Measurements from ENCODE around the gene ALPP.
"Not testable (repeated sequence)": the region's sequence is repeated elsewhere in the genome, so short reads cannot be mapped to it uniquely, and the experiment has no call there.

The ALPP gene

DNA sequence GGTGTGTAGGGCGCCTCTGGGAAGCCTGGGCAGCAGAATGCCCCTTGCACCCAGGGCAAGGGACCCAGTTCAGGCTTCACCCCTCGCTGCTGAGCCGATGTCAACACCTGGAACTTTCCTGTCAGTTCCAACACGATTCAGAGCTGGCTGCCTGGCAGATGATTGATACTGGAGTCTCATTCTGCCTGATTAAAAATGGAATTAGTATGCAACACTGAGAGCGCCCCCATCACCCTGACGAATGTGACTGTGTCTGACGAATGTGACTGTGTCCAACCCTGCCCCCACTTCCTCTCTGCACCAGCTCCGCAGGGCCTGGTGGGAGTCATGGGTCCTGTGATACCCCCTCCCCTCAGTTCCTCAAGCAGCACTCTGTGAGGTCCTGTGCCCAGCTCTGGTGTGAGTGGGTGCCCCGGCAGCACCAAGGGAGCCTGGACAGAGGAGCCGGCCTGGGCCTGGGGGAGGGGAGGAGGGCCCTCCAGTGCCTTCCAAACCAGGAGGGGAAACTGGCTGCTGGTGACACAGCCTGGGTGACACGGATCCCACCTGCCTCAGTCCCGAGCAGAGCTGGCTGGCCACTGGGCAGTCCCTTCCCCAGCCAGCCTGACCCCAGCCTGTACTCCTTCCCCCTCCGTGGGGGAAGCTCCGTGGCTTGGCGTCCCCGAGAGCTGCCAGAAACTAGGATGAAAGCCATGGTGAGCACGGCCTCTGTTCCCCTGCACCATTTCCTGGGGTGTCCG is 41.4 kb upstream of the ALPP start:
- H3K27ac ChIP-seq: no peak overlapping the region
- no peak overlapping the region for H3K4me3 ChIP-seq (ENCODE audit: low read depth in 1 of 2, low read length in 1 of 2)
- H3K9me3 ChIP-seq: no peaks in the 10 kb centered on the region
- TF ChIP-seq, protein P1, sequence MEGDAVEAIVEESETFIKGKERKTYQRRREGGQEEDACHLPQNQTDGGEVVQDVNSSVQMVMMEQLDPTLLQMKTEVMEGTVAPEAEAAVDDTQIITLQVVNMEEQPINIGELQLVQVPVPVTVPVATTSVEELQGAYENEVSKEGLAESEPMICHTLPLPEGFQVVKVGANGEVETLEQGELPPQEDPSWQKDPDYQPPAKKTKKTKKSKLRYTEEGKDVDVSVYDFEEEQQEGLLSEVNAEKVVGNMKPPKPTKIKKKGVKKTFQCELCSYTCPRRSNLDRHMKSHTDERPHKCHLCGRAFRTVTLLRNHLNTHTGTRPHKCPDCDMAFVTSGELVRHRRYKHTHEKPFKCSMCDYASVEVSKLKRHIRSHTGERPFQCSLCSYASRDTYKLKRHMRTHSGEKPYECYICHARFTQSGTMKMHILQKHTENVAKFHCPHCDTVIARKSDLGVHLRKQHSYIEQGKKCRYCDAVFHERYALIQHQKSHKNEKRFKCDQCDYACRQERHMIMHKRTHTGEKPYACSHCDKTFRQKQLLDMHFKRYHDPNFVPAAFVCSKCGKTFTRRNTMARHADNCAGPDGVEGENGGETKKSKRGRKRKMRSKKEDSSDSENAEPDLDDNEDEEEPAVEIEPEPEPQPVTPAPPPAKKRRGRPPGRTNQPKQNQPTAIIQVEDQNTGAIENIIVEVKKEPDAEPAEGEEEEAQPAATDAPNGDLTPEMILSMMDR (IDR thresholded peaks at IDR 0.05): no peak
- no peaks in the 10 kb centered on the region for H3K4me1 ChIP-seq (ENCODE audit: control insufficient read depth in 1 of 2, insufficient read depth in 1 of 2, low read depth in 1 of 2, low read length in 1 of 2)
- peaks cover 6% of the 10 kb centered on the region for H3K27me3 ChIP-seq
- H3K36me3 ChIP-seq: no peaks in the 10 kb centered on the region

DNA sequence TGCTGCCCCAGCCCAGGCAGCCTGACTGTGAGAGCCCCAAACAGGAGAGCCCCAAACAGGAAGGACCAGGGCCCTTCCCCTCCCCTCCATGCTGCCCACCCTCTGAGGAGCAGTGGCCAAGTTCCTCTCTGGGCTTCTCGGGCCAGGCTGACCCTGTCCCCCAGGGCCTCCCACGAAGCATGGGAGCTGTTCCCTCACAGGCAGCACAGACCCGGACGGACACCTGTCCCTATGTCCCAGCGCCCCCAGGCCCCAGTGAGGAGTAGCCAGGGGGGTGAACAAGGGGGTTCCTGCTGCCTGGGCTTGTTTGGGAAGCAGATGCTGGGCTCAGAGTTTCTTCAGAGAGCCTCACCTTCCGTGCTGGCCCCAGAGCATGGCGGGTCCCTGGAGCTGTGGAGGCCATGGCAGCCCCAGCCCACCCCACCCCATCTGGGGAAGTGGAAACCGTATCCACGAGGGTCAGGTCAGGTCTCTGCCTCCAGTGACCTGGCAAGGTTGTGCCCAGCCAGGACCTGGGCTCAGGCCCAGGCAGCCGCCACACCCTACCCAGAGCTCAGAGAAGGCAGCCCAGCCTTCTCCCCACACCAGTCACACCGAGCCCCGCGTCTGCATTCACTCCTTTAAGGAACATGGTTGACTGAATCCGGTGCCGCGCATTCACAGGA is 40.3 kb upstream of the ALPP start:
- H3K4me1 ChIP-seq (ENCODE audit: control insufficient read depth in 1 of 2, insufficient read depth in 1 of 2, low read depth in 1 of 2, low read length in 1 of 2); H3K27ac ChIP-seq; H3K36me3 ChIP-seq; H3K4me3 ChIP-seq (ENCODE audit: low read depth in 1 of 2, low read length in 1 of 2); H3K9me3 ChIP-seq: not testable (repeated sequence)
- peaks cover 16% of the 10 kb centered on the region for H3K27me3 ChIP-seq

DNA sequence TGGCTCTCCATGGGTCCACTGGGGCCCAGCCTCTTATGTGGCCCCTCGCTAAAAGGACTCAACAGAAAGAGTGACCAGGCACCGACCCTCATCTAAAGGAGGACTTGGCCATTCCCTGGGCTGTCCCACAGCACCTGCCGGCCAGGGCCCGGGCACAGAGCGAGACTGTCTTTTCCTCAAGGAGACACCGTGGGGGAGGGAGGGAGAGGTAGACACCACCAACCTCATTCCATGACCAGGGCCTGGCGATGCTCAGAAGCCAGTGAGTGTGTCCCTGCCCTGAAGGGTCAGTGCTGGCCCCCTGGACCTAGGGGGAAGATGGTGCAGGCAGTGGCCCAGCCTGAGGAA is 39.8 kb upstream of the ALPP start:
- no peaks in the 10 kb centered on the region for H3K9me3 ChIP-seq
- peaks cover 21% of the 10 kb centered on the region for H3K27me3 ChIP-seq
- no peak overlapping the region for H3K4me3 ChIP-seq (ENCODE audit: low read depth in 1 of 2, low read length in 1 of 2)
- no peaks in the 10 kb centered on the region for H3K4me1 ChIP-seq (ENCODE audit: control insufficient read depth in 1 of 2, insufficient read depth in 1 of 2, low read depth in 1 of 2, low read length in 1 of 2)
- TF ChIP-seq, protein P1 (IDR thresholded peaks at IDR 0.05): no peak
- no peak overlapping the region for H3K27ac ChIP-seq
- no peaks in the 10 kb centered on the region for H3K36me3 ChIP-seq

DNA sequence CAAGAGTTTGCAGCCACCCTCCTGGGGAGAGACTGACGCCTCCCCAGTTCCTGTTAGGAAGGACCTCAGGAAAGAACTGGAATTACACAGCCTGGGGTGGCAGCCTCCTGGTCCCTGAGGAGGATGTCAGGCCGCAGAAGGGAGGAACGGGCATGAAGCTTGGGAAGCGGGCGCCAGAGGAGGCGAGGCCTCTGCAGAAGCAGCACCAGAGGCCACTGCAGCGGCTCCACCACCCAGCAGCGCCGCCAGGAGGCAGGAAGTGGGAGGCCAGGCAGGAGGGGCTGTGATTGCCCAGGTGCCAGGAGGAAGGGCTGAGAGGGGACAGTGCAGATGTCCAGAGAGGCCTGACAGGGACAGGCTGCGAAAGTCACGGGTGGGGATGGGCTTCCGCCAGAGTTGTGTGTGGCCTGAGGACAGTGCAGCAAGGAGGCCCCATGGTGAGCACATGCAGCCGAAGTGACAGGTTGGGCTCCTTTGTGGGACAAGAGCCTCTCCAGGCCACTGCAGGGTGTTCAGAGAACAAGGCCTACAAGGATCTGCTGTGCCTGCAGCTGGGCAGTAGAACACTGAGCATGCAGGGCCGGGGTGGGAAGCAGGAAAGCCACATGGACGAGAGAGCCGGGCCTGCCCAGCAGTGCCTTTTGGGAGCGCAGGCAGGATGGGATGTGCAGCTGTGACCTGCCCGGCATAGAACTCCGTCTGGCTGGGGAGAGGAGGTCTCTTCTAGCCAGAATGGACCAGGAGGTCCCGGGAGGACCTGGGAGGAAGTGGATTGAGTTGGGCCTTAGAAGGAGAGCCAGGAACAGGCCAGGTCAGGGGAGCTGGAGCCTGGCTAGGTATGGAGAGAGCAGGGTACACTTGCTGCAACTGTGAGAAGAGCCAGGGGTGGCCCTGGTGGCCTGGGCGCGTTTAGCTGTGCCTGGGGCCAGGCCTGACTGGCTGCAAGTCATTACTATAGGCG is 39.1 kb upstream of the ALPP start:
- no peaks in the 10 kb centered on the region for H3K9me3 ChIP-seq
- TF ChIP-seq, protein P1 (IDR thresholded peaks at IDR 0.05): no peak
- H3K27ac ChIP-seq: no peak overlapping the region

DNA sequence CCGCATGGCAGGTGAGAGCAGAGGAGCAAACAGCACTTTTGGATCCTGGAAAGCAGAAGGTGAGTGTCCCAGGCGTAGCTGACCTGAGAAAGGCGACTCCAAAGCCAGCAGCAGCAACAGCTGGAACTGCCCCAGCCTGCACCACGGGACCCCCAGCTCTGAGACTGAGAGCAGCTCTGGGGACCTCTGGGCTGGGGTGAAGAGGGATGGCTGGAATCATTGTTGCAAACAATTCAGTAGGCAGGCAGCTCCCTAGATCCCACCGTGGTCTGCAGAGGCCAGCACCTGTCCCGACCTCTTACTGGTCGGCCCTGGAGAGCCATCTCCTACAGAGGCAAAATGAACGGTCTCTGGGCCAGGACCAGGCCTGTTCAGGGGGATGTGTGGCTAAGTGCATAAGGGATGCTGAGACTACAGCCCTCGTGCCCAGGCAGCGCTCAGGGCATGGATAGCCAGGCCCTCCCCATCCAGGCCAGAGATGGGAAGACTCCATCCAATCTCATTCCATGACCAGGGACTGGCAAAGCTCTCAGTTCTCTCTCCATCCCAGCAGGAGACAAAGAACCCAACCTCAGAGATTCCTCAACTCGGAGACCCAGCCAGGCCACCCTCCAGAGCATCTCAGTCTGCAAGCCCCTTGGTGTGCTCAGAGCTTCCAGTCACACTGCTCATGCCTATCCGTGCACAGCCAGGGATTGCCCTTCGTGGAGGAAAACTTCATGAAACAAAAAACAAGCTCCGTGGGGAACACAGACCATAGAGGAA is 38.2 kb upstream of the ALPP start:
- H3K27me3 ChIP-seq: peaks cover 38% of the 10 kb centered on the region
- no peaks in the 10 kb centered on the region for H3K9me3 ChIP-seq
- no peak overlapping the region for H3K27ac ChIP-seq
- H3K4me3 ChIP-seq (ENCODE audit: low read depth in 1 of 2, low read length in 1 of 2): no peak overlapping the region
- H3K36me3 ChIP-seq: no peaks in the 10 kb centered on the region
- TF ChIP-seq, protein P1 (IDR thresholded peaks at IDR 0.05): no peak
- no peaks in the 10 kb centered on the region for H3K4me1 ChIP-seq (ENCODE audit: control insufficient read depth in 1 of 2, insufficient read depth in 1 of 2, low read depth in 1 of 2, low read length in 1 of 2)

More for the DNA sequence above, 39.1 kb upstream of the ALPP start:
- Histone ChIP-seq H3K4me3 (ENCODE audit: low read depth in 1 of 2, low read length in 1 of 2) (no peak overlapping the region), H3K27me3 (peaks cover 28% of the 10 kb centered on the region), H3K4me1 (ENCODE audit: control insufficient read depth in 1 of 2, insufficient read depth in 1 of 2, low read depth in 1 of 2, low read length in 1 of 2) (no peaks in the 10 kb centered on the region), H3K36me3 (no peaks in the 10 kb centered on the region)
